Cardiac muscle cell (in vitro differentiated cells and primary cell): ENCODE measurements around the gene HES1. TPM values are rescaled to one million over a fixed set of nuclear protein-coding genes. Genes with fewer than 3 reads are reported as not detected.

Experiments
- DNase-seq, 2 donors: peaks; one replicate each; pipeline versions ENCODE4 v3.0.0 to v3.0.0-alpha.2; 2010 to 2017; ENCODE audit warnings: low read depth in 1 of 2, low spot score in 1 of 2
- H3K27ac ChIP-seq: fragments of 200-600 bp; sonication (generic); 2 replicates; pipeline ENCODE4 v1.5.1; 2016
- H3K27me3 ChIP-seq: fragments of 200-600 bp; sonication (generic); 2 replicates; pipeline ENCODE4 v1.6.0; 2016; ENCODE audit warnings: control low read depth
- H3K36me3 ChIP-seq: fragments of 200-600 bp; sonication (generic); 2 replicates; pipeline ENCODE4 v1.5.1; 2016; ENCODE audit warnings: control low read depth
- H3K4me1 ChIP-seq: fragments of 200-600 bp; sonication (generic); 2 replicates; pipeline ENCODE4 v1.8.1; 2017; ENCODE audit warnings: low read depth, mild to moderate bottlenecking, mixed run types
- H3K4me3 ChIP-seq: fragments of 200-600 bp; sonication (generic); 2 replicates; pipeline ENCODE4 v1.5.1; 2016; ENCODE audit warnings: mild to moderate bottlenecking
- H3K9me3 ChIP-seq: fragments of 200-600 bp; sonication (generic); 2 replicates; pipeline ENCODE4 v1.5.1; 2017; ENCODE audit warnings: low read depth, mild to moderate bottlenecking, control low read depth
- CTCF ChIP-seq: IDR thresholded peaks from 2 replicates; pipeline ENCODE4 v1.5.1; 2012; ENCODE audit warnings: low read depth, mild to moderate bottlenecking, low read length
- polyA plus RNA-seq: library from polyadenylated mRNA; unstranded; fragments of >200 nt; fragmentation: Nextera tagmentation; extraction: Ambion mirVana; gene quantifications from 2 replicates; pipeline ENCODE4 v1.2.1, GENCODE V29; 2016
- total RNA-seq: library from RNA; depleted of rRNA; stranded (reverse); fragments of >200 nt; gene quantifications from 2 replicates; pipeline ENCODE4 v1.2.3, GENCODE V29; 2016

Gene HES1
- total and polyA plus RNA-seq, 2 experiments from 2014 or later: 22.6 to 33.9 TPM

- no peaks in the 10 kb centered on the region for H3K9me3 ChIP-seq
- H3K4me1 ChIP-seq: peaks cover 4% of the 10 kb centered on the region
- H3K27ac ChIP-seq: no peak overlapping the region
- H3K4me3 ChIP-seq: no peak overlapping the region
- no peak for DNase-seq
- peaks cover 3% of the 10 kb centered on the region for H3K27me3 ChIP-seq
- H3K36me3 ChIP-seq: no peaks in the 10 kb centered on the region
- TF ChIP-seq CTCF: no peak
Observed at GRCh38 chr3:194118920-194119319, 17.0 kb upstream of the HES1 start.

- no peak for TF ChIP-seq CTCF
- H3K27me3 ChIP-seq: peaks cover 3% of the 10 kb centered on the region
- DNase-seq: no peak
- H3K4me3 ChIP-seq: no peak overlapping the region
- H3K36me3 ChIP-seq: no peaks in the 10 kb centered on the region
- peaks cover 4% of the 10 kb centered on the region for H3K4me1 ChIP-seq
- H3K27ac ChIP-seq: no peak overlapping the region
- no peaks in the 10 kb centered on the region for H3K9me3 ChIP-seq
Observed at GRCh38 chr3:194119831-194120590, 15.9 kb upstream of the HES1 start.

GRCh38 chr3:194120789-194121770 is 14.9 kb upstream of the HES1 start:
- DNase-seq: no peak
- no peaks in the 10 kb centered on the region for H3K4me1 ChIP-seq
- H3K27me3 ChIP-seq: peaks cover 3% of the 10 kb centered on the region
- no peak overlapping the region for H3K4me3 ChIP-seq
- no peaks in the 10 kb centered on the region for H3K9me3 ChIP-seq
- no peak overlapping the region for H3K27ac ChIP-seq
- no peaks in the 10 kb centered on the region for H3K36me3 ChIP-seq
- TF ChIP-seq CTCF: no peak

DNA sequence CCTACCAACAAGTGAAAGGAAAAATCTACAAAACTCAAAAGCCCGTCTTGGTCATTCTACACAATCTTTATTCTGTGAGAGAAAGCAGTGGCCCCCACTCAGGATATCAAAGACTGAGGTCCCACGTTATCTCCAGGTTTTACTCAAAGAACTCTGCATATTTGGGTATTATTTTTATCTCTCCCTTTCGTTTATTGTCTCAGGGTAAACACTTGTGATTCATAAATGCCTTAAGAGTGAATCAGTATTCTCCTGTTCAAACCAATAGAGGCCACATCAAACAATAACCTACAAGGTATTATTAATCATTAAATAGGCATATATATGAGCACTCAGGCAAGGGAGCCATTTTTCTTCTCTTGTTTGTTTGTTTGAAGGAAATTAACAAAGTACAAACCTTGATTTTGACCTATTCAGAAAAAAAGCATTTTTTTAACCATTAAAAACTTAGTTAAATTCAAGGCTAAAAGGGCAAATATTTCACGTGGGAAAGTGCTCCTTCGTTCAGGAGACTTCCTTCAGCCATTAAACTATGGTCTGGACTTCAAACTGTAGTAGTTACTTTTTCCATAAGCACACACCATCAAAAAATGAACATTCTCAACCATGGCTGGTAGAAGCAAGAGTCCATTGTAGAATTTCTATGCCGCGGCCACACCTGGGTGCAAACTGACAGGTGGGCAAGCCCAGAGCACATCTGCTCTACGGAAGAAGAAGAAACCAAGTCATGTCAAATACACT is 13.9 kb upstream of the HES1 start:
- no peaks in the 10 kb centered on the region for H3K9me3 ChIP-seq
- no peaks in the 10 kb centered on the region for H3K36me3 ChIP-seq
- no peaks in the 10 kb centered on the region for H3K4me1 ChIP-seq
- TF ChIP-seq CTCF: no peak
- no peak for DNase-seq
- H3K4me3 ChIP-seq: no peak overlapping the region
- H3K27me3 ChIP-seq: peaks cover 3% of the 10 kb centered on the region
- H3K27ac ChIP-seq: no peak overlapping the region

DNA sequence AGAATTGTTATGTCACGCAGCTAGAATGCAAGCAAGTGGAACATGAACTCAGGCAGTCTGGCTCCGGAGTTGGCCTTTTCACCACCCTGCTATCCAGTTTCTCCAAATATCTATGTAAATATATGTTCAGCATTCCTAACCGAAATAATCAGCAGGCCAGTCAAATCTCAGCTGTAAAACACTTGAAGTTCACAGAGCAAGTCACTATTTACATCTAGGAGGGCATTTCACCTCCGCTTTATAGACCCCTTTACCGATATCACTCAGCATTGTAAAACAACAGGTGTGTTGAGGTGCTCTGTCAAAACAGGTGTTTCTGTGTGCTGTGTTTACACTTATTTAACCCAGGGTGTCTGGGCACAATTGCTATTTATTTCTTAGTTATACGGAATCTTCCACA is 12.2 kb upstream of the HES1 start:
- H3K4me1 ChIP-seq: no peaks in the 10 kb centered on the region

More for the DNA sequence above, 12.2 kb upstream of the HES1 start:
- H3K27me3 ChIP-seq: peaks cover 3% of the 10 kb centered on the region
- no peak overlapping the region for H3K4me3 ChIP-seq
- H3K9me3 ChIP-seq: no peaks in the 10 kb centered on the region
- TF ChIP-seq CTCF: no peak
- peak in 1 of 2 donors; percentile 16 for DNase-seq
- no peaks in the 10 kb centered on the region for H3K36me3 ChIP-seq
- no peak overlapping the region for H3K27ac ChIP-seq
